ENCODE results near the gene KSR1. TPM values are rescaled to one million over a fixed set of nuclear protein-coding genes. Genes with fewer than 3 reads are reported as not detected.

KSR1 gene
- total and polyA plus RNA-seq, 3 donors from 2014 or later: 44.8 to 80.7 (median 63.7) TPM

DNA sequence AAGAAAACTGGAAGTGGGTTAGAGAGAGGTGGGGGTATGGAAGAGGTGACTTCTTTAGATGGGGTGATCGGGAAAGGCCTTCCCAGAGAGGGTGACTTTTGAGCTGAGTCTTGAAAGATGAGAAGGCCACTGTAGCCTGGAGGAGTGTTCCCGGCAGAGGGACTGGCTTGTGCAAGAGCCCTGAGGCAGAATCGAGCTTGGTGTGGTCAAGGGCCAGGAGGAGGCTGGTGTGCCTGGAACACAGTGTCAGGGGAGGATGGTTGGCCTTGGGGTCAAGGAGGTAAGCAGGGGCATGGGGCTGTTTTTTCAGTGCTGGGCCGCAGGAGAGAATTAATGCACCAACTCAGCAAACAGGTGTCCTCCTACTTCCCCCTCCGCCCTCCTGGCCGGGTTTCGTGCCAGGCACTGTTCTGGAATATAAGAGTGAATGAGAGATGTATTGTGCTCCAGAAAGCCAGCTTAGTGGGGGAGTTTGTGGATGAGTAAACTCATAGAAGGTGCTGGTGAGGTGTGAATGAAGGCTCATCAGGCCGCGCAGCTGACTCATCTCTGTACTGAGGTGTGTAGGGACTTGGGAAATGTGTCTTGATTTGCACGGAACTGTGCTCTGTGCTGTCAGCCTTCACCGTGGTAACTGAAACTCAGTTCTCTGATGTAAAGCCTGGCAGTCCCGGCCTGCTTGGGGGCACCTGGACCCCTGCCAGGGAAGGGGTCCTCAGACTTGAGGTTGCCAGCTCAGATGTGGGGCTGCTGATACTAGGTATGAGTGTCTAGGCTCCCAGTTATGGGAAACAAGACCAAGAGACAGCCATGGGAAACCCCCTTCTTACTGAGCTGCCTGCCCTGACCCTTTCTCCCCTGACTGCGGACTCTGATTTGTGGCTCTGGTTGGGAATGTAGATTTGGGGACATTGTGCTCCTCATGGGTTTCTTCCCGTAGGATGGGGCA is 15.3 kb downstream of the KSR1 start:
- WGBS, 2 donors: 83 to 88% methylated on average over 14 of the region's 14 CpGs
- Histone ChIP-seq H3K9me3 (no peaks in the 10 kb centered on the region), H3K4me1 (no peaks in the 10 kb centered on the region), H3K36me3 (ENCODE audit: low read depth, missing control alignments) (no peaks in the 10 kb centered on the region), H3K4me3 (no peak overlapping the region), H3K27me3 (no peaks in the 10 kb centered on the region), H3K27ac (no peak overlapping the region)
- no peak for TF ChIP-seq POLR2A (IDR thresholded peaks at IDR 0.05)
- TF ChIP-seq, protein P1, sequence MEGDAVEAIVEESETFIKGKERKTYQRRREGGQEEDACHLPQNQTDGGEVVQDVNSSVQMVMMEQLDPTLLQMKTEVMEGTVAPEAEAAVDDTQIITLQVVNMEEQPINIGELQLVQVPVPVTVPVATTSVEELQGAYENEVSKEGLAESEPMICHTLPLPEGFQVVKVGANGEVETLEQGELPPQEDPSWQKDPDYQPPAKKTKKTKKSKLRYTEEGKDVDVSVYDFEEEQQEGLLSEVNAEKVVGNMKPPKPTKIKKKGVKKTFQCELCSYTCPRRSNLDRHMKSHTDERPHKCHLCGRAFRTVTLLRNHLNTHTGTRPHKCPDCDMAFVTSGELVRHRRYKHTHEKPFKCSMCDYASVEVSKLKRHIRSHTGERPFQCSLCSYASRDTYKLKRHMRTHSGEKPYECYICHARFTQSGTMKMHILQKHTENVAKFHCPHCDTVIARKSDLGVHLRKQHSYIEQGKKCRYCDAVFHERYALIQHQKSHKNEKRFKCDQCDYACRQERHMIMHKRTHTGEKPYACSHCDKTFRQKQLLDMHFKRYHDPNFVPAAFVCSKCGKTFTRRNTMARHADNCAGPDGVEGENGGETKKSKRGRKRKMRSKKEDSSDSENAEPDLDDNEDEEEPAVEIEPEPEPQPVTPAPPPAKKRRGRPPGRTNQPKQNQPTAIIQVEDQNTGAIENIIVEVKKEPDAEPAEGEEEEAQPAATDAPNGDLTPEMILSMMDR (IDR thresholded peaks at IDR 0.05): no peak
- no peak for DNase-seq
- intact Hi-C loops (cut with DNase I; ENCODE audit: low total_unique reads): no loop called here

- WGBS, 2 donors: 90 to 95% methylated on average over 6 of the region's 6 CpGs
- Histone ChIP-seq H3K27ac (no peak overlapping the region), H3K36me3 (ENCODE audit: low read depth, missing control alignments) (no peaks in the 10 kb centered on the region), H3K4me1 (no peaks in the 10 kb centered on the region), H3K27me3 (no peaks in the 10 kb centered on the region), H3K9me3 (no peaks in the 10 kb centered on the region), H3K4me3 (no peak overlapping the region)
- intact Hi-C loops (cut with DNase I; ENCODE audit: low total_unique reads): no loop called here
- TF ChIP-seq, protein P1 (IDR thresholded peaks at IDR 0.05): no peak
- TF ChIP-seq POLR2A (IDR thresholded peaks at IDR 0.05): no peak
- DNase-seq: no peak
These were observed 17.0 kb downstream of the KSR1 start for GRCh38 chr17:27473190-27473747.

- Histone ChIP-seq H3K9me3 (no peaks in the 10 kb centered on the region), H3K4me3 (no peak overlapping the region), H3K27me3 (no peaks in the 10 kb centered on the region), H3K36me3 (ENCODE audit: low read depth, missing control alignments) (no peaks in the 10 kb centered on the region), H3K27ac (no peak overlapping the region), H3K4me1 (no peaks in the 10 kb centered on the region)
- DNase-seq: no peak
- intact Hi-C loops (cut with DNase I; ENCODE audit: low total_unique reads): no loop called here
- 67 to 76% methylated on average over 8 of the region's 8 CpGs for WGBS, 2 donors
- TF ChIP-seq, protein P1 (IDR thresholded peaks at IDR 0.05): no peak
- no peak for TF ChIP-seq POLR2A (IDR thresholded peaks at IDR 0.05)
These were observed 17.7 kb downstream of the KSR1 start for GRCh38 chr17:27473748-27474609.

- no peak for TF ChIP-seq POLR2A (IDR thresholded peaks at IDR 0.05)
- TF ChIP-seq, protein P1 (IDR thresholded peaks at IDR 0.05): no peak
- 83 to 94% methylated on average over 10 of the region's 10 CpGs for WGBS, 2 donors
- Histone ChIP-seq H3K4me3 (no peak overlapping the region), H3K27ac (no peak overlapping the region), H3K4me1 (no peaks in the 10 kb centered on the region), H3K27me3 (no peaks in the 10 kb centered on the region), H3K9me3 (no peaks in the 10 kb centered on the region), H3K36me3 (ENCODE audit: low read depth, missing control alignments) (no peaks in the 10 kb centered on the region)
- DNase-seq: no peak
- intact Hi-C loops (cut with DNase I; ENCODE audit: low total_unique reads): no loop called here
These were observed 18.9 kb downstream of the KSR1 start for GRCh38 chr17:27475070-27475673.

Data from testis (tissue), 3 donors.